ENCODE measurements around the gene RCL1.

The RCL1 gene

DNA sequence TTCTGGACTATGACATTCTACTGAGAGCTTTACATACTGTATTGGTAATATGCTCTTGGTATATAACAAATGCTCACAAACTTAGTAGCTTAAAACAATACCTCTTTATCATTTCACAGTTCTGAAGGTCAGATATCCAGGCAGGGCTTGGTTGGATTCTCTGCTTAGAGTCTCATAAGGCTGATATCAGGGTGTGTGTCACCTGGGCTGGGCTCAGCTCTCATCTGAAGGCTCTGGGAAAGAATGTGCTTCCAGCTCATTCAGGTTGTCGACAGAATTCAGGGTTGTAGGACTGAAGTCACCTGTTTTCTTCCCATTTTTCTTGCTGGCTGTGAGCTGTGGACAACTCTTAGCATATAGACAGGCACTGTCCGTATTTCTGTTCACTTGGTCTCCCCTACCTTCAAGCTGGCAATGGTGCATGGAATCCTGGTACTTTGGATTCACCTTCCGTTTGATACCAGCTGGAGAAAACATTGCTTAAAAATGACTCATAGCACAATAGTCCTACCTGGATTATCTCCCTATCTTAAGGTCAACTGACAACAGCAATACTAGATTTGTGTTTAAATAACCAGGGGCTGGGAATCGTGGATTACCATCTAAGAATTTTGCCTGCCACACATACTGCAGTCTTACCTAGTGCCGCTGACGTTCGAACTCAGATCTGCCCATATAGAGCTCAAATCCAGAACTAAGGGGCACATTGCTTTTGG lies 69.2 kb downstream of the RCL1 start:
- H3K27me3 Mint-ChIP-seq (ENCODE audit: low read depth): no peaks in the 10 kb centered on the region

DNA sequence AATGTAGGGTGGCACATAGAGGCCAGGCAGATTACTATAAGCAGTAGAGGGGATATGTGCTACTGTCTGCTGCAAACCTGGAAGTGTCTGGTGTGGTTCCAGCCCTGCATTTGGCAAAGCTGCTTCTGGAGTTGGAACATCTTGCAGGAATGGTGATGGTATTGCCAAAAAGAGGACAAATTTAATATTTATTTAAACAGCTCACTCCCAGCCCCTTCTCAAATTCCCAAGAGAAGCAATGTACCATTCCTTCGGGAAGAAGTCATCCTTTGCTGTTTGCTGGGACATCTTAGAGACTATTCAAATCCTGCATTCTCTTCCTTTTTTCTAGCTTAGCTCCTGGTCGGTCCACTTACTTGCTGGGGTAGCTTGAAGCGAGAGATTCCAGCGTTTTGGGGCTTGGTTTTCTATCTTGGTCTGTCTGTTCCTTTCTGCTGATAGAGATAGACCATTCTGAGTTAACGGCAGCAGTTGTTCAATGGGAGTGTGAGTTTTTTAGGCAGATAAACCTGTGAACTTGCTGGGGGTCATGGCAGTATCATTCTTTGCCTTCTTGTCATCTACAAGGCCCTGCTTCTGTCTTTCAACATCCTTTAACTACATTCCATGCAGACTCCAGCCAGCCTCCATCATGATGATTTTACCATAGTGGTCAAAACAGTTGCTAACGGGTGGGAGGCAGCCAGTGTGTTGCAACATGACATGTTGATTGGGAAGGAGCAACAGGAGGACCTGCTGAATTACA lies 69.9 kb downstream of the RCL1 start:
- no peak overlapping the region for H3K4me3 Mint-ChIP-seq
- H3K9me3 Mint-ChIP-seq: no peaks in the 10 kb centered on the region
- H3K4me1 Mint-ChIP-seq: no peaks in the 10 kb centered on the region
- TF ChIP-seq, protein P1, sequence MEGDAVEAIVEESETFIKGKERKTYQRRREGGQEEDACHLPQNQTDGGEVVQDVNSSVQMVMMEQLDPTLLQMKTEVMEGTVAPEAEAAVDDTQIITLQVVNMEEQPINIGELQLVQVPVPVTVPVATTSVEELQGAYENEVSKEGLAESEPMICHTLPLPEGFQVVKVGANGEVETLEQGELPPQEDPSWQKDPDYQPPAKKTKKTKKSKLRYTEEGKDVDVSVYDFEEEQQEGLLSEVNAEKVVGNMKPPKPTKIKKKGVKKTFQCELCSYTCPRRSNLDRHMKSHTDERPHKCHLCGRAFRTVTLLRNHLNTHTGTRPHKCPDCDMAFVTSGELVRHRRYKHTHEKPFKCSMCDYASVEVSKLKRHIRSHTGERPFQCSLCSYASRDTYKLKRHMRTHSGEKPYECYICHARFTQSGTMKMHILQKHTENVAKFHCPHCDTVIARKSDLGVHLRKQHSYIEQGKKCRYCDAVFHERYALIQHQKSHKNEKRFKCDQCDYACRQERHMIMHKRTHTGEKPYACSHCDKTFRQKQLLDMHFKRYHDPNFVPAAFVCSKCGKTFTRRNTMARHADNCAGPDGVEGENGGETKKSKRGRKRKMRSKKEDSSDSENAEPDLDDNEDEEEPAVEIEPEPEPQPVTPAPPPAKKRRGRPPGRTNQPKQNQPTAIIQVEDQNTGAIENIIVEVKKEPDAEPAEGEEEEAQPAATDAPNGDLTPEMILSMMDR (IDR thresholded peaks at IDR 0.05; ENCODE audit: unreplicated experiment in 3 of 3): no peak
- H3K36me3 Mint-ChIP-seq (ENCODE audit: low read depth): peaks cover 41% of the 10 kb centered on the region
- no peaks in the 10 kb centered on the region for H3K27me3 Mint-ChIP-seq (ENCODE audit: low read depth)
- no peak overlapping the region for H3K27ac Mint-ChIP-seq

More for the DNA sequence above, 69.2 kb downstream of the RCL1 start:
- Mint-ChIP-seq H3K36me3 (ENCODE audit: low read depth) (peaks cover 48% of the 10 kb centered on the region), H3K4me1 (no peaks in the 10 kb centered on the region), H3K9me3 (peaks cover 3% of the 10 kb centered on the region), H3K4me3 (no peak overlapping the region), H3K27ac (no peak overlapping the region)
- TF ChIP-seq, protein P1 (IDR thresholded peaks at IDR 0.05; ENCODE audit: unreplicated experiment in 3 of 3): no peak

DNA sequence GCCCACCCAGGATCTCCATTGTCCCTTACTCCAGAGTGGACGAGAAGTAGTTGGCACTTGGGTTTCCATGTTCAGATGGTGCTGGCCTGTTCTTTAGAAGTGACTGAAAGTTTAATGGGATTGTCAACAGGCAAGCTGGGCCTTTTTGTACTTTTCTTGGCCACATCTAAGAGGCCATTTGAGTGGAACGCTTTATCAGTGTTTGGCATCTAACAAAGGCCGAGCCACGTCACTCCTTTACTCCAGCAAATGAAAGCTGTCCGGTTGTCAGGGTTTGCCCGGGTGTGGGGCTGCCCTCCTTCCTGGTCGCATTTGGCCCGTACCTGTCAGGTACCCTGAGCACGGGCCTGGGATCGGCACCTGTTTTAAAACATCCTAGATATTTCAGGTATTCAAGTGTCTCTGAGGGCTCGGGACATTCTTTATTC lies 71.5 kb downstream of the RCL1 start:
- Mint-ChIP-seq H3K27ac (no peak overlapping the region), H3K27me3 (ENCODE audit: low read depth) (no peaks in the 10 kb centered on the region), H3K36me3 (ENCODE audit: low read depth) (peaks cover 25% of the 10 kb centered on the region), H3K4me3 (no peak overlapping the region), H3K9me3 (no peaks in the 10 kb centered on the region), H3K4me1 (no peaks in the 10 kb centered on the region)
- TF ChIP-seq, protein P1 (IDR thresholded peaks at IDR 0.05; ENCODE audit: unreplicated experiment in 3 of 3): no peak

DNA sequence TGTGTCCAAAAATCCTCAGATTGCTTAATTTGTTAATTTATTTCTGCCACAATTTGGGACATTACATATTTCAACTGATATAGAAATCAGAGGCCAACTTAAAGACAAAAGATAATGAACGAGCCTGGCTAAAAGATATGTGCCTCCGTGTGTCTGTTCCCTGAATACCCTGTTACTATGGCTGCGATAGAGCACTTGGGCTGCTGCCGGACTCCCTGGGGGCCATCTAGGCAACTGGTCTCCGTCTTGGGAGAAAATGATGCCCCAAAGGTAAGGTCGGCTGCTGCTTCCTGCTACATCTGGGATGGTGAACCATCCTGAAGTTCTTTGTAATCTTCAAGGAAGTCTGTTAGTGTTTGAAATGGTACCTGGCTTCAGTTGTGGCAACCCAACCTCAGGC lies 72.0 kb downstream of the RCL1 start:
- TF ChIP-seq, protein P1 (IDR thresholded peaks at IDR 0.05; ENCODE audit: unreplicated experiment in 3 of 3): no peak

DNA sequence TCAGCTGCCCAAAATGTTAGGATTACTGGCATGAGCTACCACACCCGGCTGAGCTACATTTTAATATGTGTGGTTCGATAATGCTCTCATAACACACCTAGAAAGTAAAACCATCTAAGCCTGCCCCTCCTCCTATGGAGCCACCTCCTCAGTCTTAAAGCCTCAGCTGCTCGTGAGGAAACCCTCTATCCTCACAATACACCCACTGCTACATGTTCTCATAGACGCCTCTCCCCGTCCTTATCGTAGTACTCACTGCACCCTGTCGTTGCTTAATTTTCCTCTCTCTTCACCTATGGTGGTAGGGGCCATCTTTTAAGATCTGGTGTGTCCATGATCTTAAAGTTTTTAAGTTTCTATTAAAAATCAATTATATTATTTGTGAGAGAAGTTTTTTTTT lies 72.9 kb downstream of the RCL1 start:
- Mint-ChIP-seq H3K9me3 (no peaks in the 10 kb centered on the region), H3K27ac (no peak overlapping the region), H3K27me3 (ENCODE audit: low read depth) (no peaks in the 10 kb centered on the region), H3K36me3 (ENCODE audit: low read depth) (peaks cover 14% of the 10 kb centered on the region), H3K4me3 (no peak overlapping the region), H3K4me1 (no peaks in the 10 kb centered on the region)
- TF ChIP-seq, protein P1 (IDR thresholded peaks at IDR 0.05; ENCODE audit: unreplicated experiment in 3 of 3): no peak

More for the DNA sequence above, 72.0 kb downstream of the RCL1 start:
- H3K27ac Mint-ChIP-seq: no peak overlapping the region
- no peak overlapping the region for H3K4me3 Mint-ChIP-seq
- H3K27me3 Mint-ChIP-seq (ENCODE audit: low read depth): no peaks in the 10 kb centered on the region
- H3K36me3 Mint-ChIP-seq (ENCODE audit: low read depth): peaks cover 24% of the 10 kb centered on the region
- H3K9me3 Mint-ChIP-seq: no peaks in the 10 kb centered on the region
- no peaks in the 10 kb centered on the region for H3K4me1 Mint-ChIP-seq
